GM21526 (cell line): ENCODE results near the gene WDR7.

Source experiments
- ATAC-seq: cut with Tn5 transposase; IDR thresholded peaks from one replicate; pipeline ENCODE4 v1.9.1; 2021; ENCODE audit warnings: moderate library complexity; ENCODE audit not compliant: unreplicated experiment, low FRiP score

WDR7 gene

DNA sequence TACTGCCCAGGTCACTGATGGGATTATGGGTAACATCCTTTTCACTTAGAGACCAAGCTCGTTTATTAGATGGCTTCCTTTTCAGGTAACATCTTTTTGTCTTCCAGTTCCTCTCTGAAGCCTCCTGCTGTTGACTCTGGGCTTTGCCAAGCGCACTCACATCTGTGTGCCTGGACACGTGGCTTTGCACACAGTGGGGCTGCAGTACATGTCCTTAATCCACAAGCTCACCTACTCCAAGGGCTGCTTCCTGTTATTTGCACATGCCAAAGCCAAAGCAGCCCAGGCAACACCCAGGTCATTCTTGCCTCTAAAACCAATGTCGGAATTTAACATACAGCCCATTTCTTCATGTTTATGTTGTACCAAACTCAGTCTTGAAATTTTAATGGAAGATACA lies 371.6 kb downstream of the WDR7 start:
- no peak for ATAC-seq

- no peak for ATAC-seq
These were observed 372.2 kb downstream of the WDR7 start for GRCh38 chr18:57023275-57023882.

DNA sequence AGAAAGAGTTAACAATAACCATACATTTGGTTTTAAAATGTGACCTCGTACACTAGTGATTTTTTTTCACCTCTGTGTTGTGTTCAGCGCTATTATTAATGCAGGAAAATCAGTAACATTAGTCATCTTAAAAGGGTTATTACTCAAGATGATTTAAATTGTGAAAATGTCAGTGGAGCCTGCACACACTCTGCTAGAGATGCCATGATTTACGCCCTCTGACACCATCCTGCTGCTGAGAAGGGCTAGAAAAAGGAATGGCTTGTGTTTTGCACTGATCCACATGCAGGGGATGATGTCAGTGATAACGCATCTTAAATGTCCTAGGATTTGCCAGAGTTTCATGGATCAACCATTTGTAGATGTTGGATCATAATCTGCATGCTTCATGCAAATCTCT lies 374.4 kb downstream of the WDR7 start:
- no peak for ATAC-seq

DNA sequence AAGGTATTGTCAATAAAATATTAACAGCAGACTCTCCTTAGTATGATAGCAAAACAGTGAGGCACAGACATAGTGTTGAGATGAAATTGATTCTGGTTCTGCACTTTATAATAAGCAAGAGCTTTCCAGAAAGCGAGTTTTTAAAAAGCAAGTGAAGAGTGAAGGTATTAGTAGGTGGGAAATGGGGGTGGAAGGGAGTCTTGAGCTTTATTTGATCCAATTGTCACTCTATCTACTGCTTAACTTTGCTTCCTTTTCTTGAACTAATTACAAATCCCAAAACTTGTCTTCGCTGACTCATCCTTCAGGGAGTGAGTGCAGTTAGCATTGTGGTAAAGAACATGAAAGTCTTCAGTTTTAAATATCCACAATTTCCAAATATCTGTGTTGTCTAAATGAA lies 375.2 kb downstream of the WDR7 start:
- ATAC-seq = no peak

GRCh38 chr18:57027190-57027708 lies 376.1 kb downstream of the WDR7 start:
- no peak for ATAC-seq

GRCh38 chr18:57029761-57030160 lies 378.6 kb downstream of the WDR7 start:
- ATAC-seq = no peak

DNA sequence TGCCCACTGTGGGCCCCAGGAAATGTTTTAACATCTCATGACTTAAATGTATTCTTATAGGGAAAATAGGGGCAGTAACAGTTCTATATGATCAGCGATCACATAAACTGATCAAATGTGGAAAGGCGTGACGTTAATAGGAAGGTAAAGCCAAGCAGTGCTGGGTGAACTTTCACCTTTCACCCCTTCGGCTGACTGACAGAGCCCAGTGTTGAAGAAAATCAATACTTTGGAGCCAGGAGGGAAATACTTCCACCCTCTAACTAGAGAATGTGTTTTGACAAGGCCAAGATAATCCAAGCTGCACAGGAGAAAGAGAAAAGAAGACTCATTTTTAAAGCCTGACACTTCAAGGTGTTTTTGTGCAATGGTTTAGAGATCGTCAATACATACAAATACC lies 379.3 kb downstream of the WDR7 start:
- no peak for ATAC-seq

GRCh38 chr18:57035590-57035989 lies 384.4 kb downstream of the WDR7 start:
- ATAC-seq = no peak

DNA sequence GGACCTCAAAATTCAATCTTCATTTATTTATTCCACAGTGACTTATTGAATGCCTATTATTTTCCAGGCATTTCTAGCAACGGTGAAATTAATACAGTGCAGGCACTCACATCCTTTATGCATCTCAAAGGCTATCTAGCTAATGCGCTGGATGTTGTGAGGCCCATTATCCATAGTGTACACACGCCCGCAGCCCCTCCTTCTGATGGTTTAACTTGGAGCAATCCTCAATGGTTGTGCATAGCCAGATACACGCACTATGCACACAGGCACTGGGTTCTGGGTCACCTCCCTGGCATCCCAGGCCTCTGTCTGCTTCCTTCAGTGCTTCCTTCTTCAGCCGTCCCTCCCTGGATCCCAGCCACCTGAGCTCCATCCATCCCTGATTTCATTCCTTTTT lies 387.2 kb downstream of the WDR7 start:
- ATAC-seq = no peak

DNA sequence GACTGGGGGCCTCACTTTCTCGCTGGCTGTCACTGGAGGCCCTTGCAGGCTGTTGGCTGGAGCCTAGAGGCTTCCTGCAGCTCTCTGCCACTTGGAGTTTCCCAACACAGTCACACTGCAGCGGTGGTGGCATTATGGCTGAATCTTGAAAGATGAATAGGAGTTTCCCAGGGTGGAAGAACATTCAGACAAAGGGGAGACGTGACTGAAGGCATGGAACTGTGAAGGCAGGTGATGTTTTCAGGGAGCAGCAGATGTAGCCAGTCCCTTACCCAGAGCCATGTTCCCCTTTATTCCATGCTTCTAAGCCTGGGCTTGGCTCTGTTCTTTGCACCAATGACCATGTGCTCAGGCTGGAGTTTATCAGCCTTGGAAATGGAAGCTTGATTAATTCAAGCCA lies 389.0 kb downstream of the WDR7 start:
- no peak for ATAC-seq

GRCh38 chr18:57043241-57043640 lies 392.1 kb downstream of the WDR7 start:
- no peak for ATAC-seq

GRCh38 chr18:57048351-57048750 lies 397.2 kb downstream of the WDR7 start:
- ATAC-seq = no peak

GRCh38 chr18:57048859-57049258 lies 397.7 kb downstream of the WDR7 start:
- ATAC-seq = no peak

DNA sequence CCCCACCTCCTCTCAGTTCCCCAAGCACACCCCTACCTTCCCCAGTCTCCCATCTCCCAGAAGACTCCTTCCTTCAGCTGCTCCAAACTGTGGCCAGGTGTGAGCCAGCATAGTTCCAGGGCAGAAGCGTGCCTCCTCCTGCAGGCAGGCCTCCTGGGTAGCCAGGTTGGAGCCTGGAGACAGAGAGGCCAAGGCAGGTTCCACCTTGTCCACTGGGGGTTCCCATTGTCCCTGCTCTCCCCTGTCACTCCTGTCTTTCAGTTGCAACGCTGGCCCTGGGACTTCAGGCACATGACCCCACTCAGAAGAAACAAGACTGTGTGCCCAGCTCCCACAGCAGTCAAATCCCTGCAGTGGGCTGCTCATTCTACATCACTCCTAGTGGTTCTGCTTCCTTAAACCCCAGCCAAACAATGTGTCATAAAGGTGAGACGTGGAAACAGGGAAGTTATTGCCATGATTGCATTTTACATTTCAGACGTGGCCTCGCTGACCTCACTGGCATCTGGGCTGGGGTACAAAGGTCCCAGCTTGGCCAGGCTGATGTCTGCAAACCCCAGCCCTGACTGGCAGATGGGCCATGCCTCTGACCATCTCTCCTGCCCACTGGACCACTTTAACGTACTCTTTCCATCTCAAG lies 399.3 kb downstream of the WDR7 start:
- no peak for ATAC-seq

DNA sequence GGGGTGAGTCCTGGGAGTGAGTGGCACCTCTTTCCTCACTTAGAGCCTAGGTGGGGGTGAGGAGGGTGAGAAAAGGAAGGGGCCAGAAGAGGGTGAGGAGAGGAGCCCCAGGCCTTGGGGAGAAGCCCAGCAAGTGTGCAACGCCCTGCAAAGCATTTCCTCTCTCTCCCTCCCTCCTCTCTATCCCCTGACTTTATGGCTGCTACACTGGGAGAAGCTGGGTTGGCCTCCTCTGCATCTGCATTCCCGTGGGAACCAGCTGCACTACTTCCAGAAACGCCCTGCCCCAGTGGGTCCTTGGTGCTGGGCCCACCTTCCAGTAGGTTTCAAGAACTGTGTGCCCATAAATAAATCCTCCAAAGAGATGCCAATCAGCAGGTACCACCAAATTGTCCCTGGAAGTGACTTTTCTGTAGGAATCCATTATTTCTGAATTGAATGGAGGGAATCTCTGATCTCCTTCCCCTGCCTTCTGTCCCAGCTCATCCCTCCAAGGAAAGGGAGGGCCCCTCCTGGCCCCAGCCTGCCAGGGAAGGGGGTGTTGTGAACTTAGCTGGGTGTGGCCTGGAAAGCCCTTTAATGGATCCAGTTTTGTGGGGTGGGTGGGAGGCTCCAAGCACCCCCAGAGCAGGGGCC lies 400.0 kb downstream of the WDR7 start:
- ATAC-seq = no peak

DNA sequence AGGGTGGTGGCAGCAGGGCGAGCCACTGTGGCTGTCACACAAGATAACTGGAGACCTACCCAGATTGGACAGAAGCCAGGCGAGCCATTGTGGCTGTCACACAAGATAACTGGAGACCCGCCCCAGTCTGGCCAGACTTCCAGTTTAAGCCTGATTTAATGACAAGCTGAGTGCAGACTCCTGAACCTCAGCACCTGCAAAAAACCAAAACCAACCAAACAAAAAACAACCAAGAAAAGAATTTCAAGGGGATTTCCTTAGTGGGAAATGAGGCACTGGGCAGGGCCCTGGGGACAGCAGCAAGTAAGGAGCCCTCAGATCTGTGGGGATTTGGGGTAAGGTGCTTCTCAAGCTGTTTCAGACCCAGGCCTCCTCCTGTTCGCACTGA lies 400.5 kb downstream of the WDR7 start:
- ATAC-seq = no peak

GRCh38 chr18:57052173-57052572 lies 401.0 kb downstream of the WDR7 start:
- ATAC-seq = no peak

DNA sequence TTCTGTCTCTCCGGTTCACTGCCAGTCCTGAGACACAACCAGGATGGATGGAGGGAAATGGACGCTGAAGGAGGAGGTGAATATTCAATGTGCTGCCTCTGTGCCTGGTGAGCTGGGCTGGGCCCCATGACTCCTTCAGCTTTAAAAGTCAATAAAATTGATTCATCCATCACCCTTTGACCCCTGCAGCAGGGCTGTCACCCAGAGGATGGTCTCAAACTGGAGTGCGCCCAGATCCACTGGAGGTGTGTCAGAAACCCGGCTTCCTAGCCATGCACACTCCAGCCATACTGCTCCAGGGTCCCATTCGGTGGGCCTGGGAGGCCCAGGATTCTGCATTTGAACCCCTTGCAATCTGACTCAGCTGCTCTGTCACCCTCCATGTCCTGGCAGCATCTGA lies 401.6 kb downstream of the WDR7 start:
- ATAC-seq = no peak

DNA sequence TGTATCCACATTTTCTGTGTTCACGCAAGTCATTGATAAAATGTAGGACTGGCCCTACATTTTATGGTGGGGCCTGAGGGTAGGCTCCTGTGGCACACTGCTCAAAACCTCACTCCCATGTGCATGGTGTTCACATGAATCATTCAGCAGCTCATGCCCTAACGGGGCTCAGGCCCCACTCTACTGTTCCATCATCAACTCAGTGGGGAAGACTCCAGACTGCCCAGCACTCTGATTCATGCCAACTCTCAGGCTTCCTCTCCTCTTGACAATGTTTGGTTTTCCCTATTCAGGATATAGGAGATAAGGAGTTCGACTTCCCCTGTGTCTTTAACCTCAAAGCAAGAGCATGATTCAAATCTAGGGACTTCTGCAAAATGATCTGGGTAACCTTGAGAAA lies 403.7 kb downstream of the WDR7 start:
- no peak for ATAC-seq

DNA sequence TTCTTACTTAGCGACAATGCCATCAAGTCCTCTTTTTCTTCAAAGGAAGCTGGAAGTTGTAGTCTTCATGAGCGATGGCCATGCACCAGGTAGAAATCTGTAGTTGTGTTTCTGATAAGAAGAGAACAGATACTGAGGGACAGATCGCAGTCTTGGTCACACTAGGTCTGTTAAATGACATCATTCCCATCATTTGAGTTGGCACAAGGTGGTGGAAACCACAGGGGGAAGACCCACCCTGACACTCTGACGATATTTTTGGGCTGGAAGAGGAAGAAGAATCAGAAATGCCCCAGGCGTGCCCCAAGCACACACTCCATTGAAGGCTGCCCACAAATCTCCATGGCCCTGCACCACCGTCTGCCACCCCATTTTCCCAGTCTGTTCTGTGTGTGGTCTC lies 406.7 kb downstream of the WDR7 start:
- no peak for ATAC-seq

DNA sequence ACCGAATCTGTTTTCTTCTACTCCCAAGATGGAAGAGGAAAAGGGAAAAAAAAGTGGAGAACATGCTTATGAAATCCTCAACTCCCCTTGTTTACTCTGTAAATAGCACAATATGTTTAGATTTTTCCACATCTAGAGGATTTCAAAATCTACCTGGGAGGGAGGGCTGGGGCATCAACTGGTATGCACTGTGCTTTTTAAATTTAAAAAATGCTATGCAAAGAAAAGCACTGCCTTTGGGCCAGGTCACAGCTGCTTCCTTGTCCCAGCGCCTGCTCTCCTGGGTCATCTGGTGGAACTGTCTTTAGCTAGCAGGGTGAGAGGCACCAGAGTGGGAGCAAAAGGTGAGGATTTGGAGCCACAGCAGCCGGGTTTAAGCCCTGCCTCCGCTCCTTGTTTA lies 407.6 kb downstream of the WDR7 start:
- ATAC-seq = no peak

DNA sequence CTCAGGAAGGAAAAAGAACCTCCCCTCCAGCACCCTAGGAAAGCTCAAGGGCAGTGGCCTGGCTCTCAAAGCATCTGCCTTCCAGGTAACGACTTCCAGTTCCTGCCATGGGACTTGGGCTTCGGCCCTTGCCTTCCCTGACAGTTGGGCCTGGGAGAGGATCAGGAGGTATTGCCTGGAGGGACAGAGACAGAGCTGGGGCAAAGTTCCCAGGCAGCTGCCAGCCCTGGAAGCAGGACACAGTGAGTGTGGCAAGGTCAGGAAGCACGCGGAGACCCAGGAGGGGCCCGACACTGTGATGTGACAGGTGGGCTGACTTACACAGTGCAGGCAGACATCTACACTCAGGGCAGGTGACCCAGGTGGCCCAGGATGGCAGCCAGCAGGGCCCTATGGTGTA lies 408.2 kb downstream of the WDR7 start:
- ATAC-seq = no peak
